Suprapubic skin (tissue), 4 donors: ENCODE data around the gene COPS4. TPM values are rescaled to one million over a fixed set of nuclear protein-coding genes. Genes with fewer than 3 reads are reported as not detected.
"Not testable (repeated sequence)": the region's sequence is repeated elsewhere in the genome, so short reads cannot be mapped to it uniquely, and the experiment has no call there.

Experiments used
- DNase-seq, 2 donors: peaks; one replicate each; pipeline ENCODE4 v3.0.0-alpha.2; 2019; ENCODE audit warnings: low spot score in 2 of 2
- H3K27ac ChIP-seq: fragments of 200-600 bp; sonication (generic); one replicate; pipeline ENCODE4 v1.5.1; 2019
- H3K27me3 ChIP-seq: fragments of 200-600 bp; sonication (generic); one replicate; pipeline ENCODE4 v1.5.1; 2019
- H3K36me3 ChIP-seq: fragments of 200-600 bp; sonication (generic); one replicate; pipeline ENCODE4 v1.5.1; 2019
- H3K4me1 ChIP-seq: fragments of 200-600 bp; sonication (generic); one replicate; pipeline ENCODE4 v1.5.1; 2019
- H3K4me3 ChIP-seq: fragments of 200-600 bp; sonication (generic); one replicate; pipeline ENCODE4 v1.5.1; 2019; ENCODE audit warnings: mild to moderate bottlenecking
- H3K9me3 ChIP-seq: fragments of 200-600 bp; sonication (generic); one replicate; pipeline ENCODE4 v1.5.1; 2019
- EP300 ChIP-seq: sonication (generic); formaldehyde crosslinking; IDR thresholded peaks from one replicate; pipeline ENCODE4 v1.6.1; 2017; ENCODE audit warnings: antibody characterized with exemption
- POLR2A ChIP-seq, 2 donors: fragments of 450-650 bp; IDR thresholded peaks; one replicate each; pipeline ENCODE4 v1.6.1; 2017; ENCODE audit warnings: antibody characterized with exemption in 2 of 2, mild to moderate bottlenecking in 2 of 2, moderate library complexity in 2 of 2
- POLR2AphosphoS5 ChIP-seq, 3 donors: sonication (generic); formaldehyde crosslinking; IDR thresholded peaks; one replicate each; pipeline ENCODE4 v1.6.1; 2017; ENCODE audit warnings: antibody characterized with exemption in 3 of 3
- WGBS: methylation state at CpG from one replicate; pipeline ENCODE4 v1.1.5; 2018; 5-methylcytosine and 5-hydroxymethylcytosine counted together
- total RNA-seq, 4 donors: library from RNA; depleted of rRNA; stranded (reverse); fragments of >200 nt; gene quantifications; one replicate each; pipeline ENCODE4 v1.1.0, GENCODE V29; 2016
- TF ChIP-seq, protein P1 (sequence below), 2 donors: fragments of 200-600 bp in 1 of 2; fragments of 450-650 bp in 1 of 2; sonication (generic) in 1 of 2; IDR thresholded peaks; one replicate each; pipeline ENCODE4 v1.5.1; 2016 to 2019; ENCODE audit warnings: antibody characterized with exemption in 2 of 2, mild to moderate bottlenecking in 1 of 2, moderate library complexity in 1 of 2

Gene COPS4
- total RNA-seq, 4 donors from 2014 or later: 36.3 to 59.5 (median 39.3) TPM

DNA sequence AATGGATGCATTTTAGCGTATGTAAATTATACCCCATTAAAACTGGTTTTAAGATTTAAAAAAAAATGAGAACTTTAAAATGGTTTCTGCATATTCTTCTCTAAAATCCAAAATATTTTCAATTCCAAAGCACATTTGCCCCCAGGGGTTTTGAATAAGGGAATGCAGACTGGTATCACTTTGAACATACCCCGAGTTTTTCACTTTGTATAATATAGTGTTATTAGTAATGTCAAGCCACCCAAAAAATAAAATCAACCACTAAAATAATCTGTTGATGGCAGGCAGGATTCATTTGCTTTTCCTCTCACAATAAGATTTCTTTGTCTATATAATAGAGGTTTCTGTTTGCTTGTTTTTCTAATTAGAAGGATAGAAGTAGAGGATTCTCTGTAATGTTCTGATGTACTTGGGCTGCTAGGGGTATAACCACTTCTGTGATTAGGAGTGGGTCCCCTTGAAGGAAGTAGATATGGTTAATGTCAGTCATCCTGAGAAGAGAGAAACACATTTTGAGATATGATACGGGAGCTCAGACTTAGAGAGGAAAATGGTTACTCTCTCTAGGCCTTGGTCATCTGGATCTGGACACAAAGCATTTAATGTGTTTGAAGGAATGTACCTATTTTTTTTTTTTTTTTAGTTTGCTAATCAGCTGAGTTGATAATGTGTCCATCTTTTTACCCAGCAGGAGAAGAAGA lies 15.0 kb upstream of the COPS4 start:
- TF ChIP-seq POLR2AphosphoS5 (IDR thresholded peaks at IDR 0.05): no peak
- no peak for TF ChIP-seq POLR2A (IDR thresholded peaks at IDR 0.05)
- no peak for TF ChIP-seq EP300
- TF ChIP-seq, protein P1, sequence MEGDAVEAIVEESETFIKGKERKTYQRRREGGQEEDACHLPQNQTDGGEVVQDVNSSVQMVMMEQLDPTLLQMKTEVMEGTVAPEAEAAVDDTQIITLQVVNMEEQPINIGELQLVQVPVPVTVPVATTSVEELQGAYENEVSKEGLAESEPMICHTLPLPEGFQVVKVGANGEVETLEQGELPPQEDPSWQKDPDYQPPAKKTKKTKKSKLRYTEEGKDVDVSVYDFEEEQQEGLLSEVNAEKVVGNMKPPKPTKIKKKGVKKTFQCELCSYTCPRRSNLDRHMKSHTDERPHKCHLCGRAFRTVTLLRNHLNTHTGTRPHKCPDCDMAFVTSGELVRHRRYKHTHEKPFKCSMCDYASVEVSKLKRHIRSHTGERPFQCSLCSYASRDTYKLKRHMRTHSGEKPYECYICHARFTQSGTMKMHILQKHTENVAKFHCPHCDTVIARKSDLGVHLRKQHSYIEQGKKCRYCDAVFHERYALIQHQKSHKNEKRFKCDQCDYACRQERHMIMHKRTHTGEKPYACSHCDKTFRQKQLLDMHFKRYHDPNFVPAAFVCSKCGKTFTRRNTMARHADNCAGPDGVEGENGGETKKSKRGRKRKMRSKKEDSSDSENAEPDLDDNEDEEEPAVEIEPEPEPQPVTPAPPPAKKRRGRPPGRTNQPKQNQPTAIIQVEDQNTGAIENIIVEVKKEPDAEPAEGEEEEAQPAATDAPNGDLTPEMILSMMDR (IDR thresholded peaks at IDR 0.05): no peak
- H3K27ac ChIP-seq: no peak overlapping the region
- no peaks in the 10 kb centered on the region for H3K27me3 ChIP-seq
- no peaks in the 10 kb centered on the region for H3K4me1 ChIP-seq
- 84% methylated on average over 3 of the region's 3 CpGs for WGBS
- no peak overlapping the region for H3K4me3 ChIP-seq
- H3K9me3 ChIP-seq: peaks cover 4% of the 10 kb centered on the region
- H3K36me3 ChIP-seq: no peaks in the 10 kb centered on the region
- no peak for DNase-seq

DNA sequence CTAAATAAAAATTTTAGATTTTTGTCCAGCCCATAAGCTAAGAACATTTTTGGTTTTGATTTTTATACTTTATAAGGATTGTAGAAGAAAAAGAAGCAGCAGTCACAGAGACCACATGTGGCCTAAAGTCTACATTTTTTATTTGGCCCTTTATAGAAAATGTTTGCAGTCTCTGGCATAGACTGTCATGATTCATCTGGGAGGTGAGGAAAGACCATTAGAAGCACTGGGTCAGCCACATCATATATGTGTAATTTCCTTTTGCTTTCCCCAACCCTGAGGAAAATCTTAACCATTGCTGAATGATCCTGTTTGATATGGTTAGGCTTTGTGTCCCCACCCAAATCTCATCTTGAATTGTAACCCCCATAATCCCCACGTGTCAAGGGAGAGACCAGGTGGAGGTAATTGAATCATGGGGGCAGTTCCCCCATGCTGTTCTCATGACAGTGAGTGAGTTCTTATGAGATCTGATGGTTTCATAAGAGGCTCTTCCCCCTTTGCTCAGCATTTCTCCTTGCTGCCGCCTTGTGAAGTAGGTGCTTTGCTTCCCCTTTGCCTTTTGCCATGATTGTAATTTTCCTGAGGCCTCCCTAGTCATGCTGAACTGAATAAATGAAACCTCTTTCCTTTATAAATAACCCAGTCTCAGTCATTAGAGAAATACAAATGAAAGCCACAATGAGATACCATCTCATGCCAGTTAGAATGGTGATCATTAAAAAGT lies 12.1 kb upstream of the COPS4 start:
- DNase-seq: no peak
- Histone ChIP-seq H3K9me3 (peaks cover 4% of the 10 kb centered on the region), H3K36me3 (no peaks in the 10 kb centered on the region), H3K4me1 (no peaks in the 10 kb centered on the region), H3K27me3 (no peaks in the 10 kb centered on the region), H3K27ac (no peak overlapping the region), H3K4me3 (no peak overlapping the region)
- 84% methylated on average over 2 of the region's 2 CpGs for WGBS
- TF ChIP-seq, protein P1 (IDR thresholded peaks at IDR 0.05): no peak
- TF ChIP-seq POLR2A (IDR thresholded peaks at IDR 0.05): no peak

DNA sequence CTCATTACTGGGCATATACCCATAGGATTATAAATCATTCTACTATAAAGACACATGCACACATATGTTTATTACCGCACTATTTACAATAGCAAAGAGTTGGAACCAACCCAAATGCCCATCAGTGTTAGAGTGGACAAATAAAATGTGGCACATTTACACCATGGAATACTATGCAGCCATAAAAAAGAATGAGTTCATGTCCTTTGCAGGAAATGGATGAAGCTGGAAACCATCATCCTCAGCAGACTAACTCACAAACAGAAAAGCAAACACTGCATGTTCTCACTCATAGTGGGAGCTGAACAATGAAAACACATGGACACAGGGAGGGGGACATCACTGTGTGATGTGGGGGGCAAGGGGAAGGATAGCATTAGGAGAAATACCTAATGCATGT lies 11.4 kb upstream of the COPS4 start:
- H3K4me3 ChIP-seq, H3K9me3 ChIP-seq, H3K27ac ChIP-seq, H3K4me1 ChIP-seq, H3K36me3 ChIP-seq, DNase-seq, H3K27me3 ChIP-seq: not testable (repeated sequence)
- WGBS: 100% methylated on average over 1 of the region's 1 CpG

DNA sequence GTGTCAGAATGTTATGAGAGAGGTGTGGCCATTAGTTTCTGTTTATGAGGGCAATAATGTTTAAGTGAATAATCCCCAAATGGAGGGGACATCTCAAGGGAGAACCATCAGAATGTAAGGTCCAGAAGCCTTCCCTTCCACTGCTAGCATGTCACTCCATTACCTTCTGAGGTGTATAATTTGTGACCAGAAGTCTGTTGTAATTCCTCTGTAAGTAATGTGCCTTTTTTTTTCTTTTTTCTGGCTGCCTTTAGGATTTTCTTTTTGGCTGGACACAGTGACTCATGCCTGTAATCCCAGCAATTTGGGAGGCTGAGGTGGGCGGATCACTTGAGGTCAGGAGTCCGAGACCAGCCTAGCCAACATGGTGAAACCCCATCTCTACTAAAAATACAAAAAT lies 10.8 kb upstream of the COPS4 start:
- H3K9me3 ChIP-seq: peaks cover 4% of the 10 kb centered on the region
- no peak overlapping the region for H3K4me3 ChIP-seq
- H3K27ac ChIP-seq: no peak overlapping the region
- 83% methylated on average over 2 of the region's 2 CpGs for WGBS
- H3K27me3 ChIP-seq: no peaks in the 10 kb centered on the region
- H3K36me3 ChIP-seq: no peaks in the 10 kb centered on the region
- no peaks in the 10 kb centered on the region for H3K4me1 ChIP-seq
- TF ChIP-seq POLR2A (IDR thresholded peaks at IDR 0.05): no peak
- no peak for DNase-seq

DNA sequence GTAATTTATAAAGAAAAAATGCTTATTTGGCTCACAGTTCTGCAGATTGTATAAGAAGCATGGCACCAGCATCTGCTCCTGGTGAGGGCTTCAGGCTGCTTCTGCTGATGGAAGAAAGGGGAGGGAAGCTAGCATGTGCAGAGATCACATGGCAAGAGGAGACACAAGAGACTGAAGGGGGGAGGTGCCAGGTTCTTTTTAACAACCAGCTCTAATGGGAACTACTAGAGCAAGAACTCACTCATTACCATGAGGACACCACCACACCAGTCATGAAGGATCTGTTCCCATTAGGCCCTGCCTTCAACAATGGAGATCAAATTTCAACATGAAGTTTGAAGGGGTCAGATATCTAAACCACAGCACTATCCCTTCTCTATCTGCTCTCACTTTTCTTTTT lies 9.4 kb upstream of the COPS4 start:
- no peaks in the 10 kb centered on the region for H3K27me3 ChIP-seq
- no peak for TF ChIP-seq POLR2AphosphoS5 (IDR thresholded peaks at IDR 0.05)
- TF ChIP-seq EP300: no peak
- TF ChIP-seq, protein P1 (IDR thresholded peaks at IDR 0.05): no peak
- TF ChIP-seq POLR2A (IDR thresholded peaks at IDR 0.05): no peak

DNA sequence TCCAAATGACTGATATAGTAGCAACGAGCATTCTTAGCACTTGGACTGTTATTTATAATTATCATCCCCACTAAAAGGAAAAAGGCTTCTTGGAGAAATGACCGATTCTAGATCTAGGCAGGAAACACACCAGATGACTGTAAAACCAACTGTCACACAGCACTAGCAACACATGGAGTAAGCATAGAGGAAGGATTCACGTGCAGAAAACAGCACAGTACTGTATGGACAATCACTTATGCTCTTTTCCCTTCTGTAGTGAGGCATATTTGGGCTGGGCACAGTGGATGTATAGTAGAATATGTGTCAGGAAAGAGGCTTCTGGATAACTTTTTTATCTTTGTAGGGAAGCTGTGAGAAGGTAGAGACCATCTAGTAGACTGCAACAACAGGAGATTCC lies 6.0 kb upstream of the COPS4 start:
- TF ChIP-seq POLR2A (IDR thresholded peaks at IDR 0.05): no peak
- no peak for TF ChIP-seq EP300
- no peak for TF ChIP-seq POLR2AphosphoS5 (IDR thresholded peaks at IDR 0.05)
- TF ChIP-seq, protein P1 (IDR thresholded peaks at IDR 0.05): no peak
- H3K9me3 ChIP-seq: peaks cover 4% of the 10 kb centered on the region
- WGBS: 57% methylated on average over 3 of the region's 3 CpGs
- no peaks in the 10 kb centered on the region for H3K36me3 ChIP-seq
- H3K27ac ChIP-seq: no peak overlapping the region
- H3K27me3 ChIP-seq: no peaks in the 10 kb centered on the region
- no peak for DNase-seq
- H3K4me3 ChIP-seq: no peak overlapping the region
- peaks cover under 1% of the 10 kb centered on the region for H3K4me1 ChIP-seq

More for the DNA sequence above, 9.4 kb upstream of the COPS4 start:
- Histone ChIP-seq H3K36me3 (no peaks in the 10 kb centered on the region), H3K4me3 (no peak overlapping the region), H3K27ac (no peak overlapping the region), H3K4me1 (no peaks in the 10 kb centered on the region), H3K9me3 (peaks cover 4% of the 10 kb centered on the region)
- DNase-seq: no peak
